Kidney tubule cell (primary cell): ENCODE results near the gene STRN.
"Not testable (repeated sequence)": the region's sequence is repeated elsewhere in the genome, so short reads cannot be mapped to it uniquely, and the experiment has no call there.

ENCODE experiments used
- DNase-seq: peaks from one replicate; pipeline ENCODE4 v3.0.0-alpha.2; 2018; ENCODE audit warnings: low spot score

The STRN gene

GRCh38 chr2:36834731-36835524, 131.4 kb downstream of the STRN start:
- DNase-seq = no peak

GRCh38 chr2:36834203-36834602, 132.1 kb downstream of the STRN start:
- DNase-seq = no peak

GRCh38 chr2:36831185-36831584, 135.2 kb downstream of the STRN start:
- DNase-seq = no peak

- not testable (repeated sequence) for DNase-seq
Observed at GRCh38 chr2:36824683-36825082, 141.7 kb downstream of the STRN start.

- DNase-seq = no peak
Observed at GRCh38 chr2:36824273-36824672, 142.1 kb downstream of the STRN start.

- no peak for DNase-seq
Observed at GRCh38 chr2:36823862-36824261, 142.5 kb downstream of the STRN start.

GRCh38 chr2:36820942-36821605, 145.3 kb downstream of the STRN start:
- DNase-seq = no peak

GRCh38 chr2:36819095-36819711, 147.1 kb downstream of the STRN start:
- no peak for DNase-seq

- no peak for DNase-seq
Observed at GRCh38 chr2:36818542-36818941, 147.8 kb downstream of the STRN start.

- no peak for DNase-seq
Observed at GRCh38 chr2:36812196-36812595, 154.1 kb downstream of the STRN start.

GRCh38 chr2:36811071-36811470, 155.3 kb downstream of the STRN start:
- no peak for DNase-seq

- no peak for DNase-seq
Observed at GRCh38 chr2:36809069-36809445, 157.3 kb downstream of the STRN start.

GRCh38 chr2:36808386-36809068, 157.8 kb downstream of the STRN start:
- DNase-seq = no peak

GRCh38 chr2:36807223-36807886, 159.0 kb downstream of the STRN start:
- no peak for DNase-seq

GRCh38 chr2:36805635-36806224, 160.6 kb downstream of the STRN start:
- no peak for DNase-seq

- no peak for DNase-seq
Observed at GRCh38 chr2:36802952-36803351, 163.4 kb downstream of the STRN start.

- no peak for DNase-seq
Observed at GRCh38 chr2:36801088-36801487, 165.2 kb downstream of the STRN start.

- no peak for DNase-seq
Observed at GRCh38 chr2:36800381-36800780, 166.0 kb downstream of the STRN start.

GRCh38 chr2:36798724-36799123, 167.6 kb downstream of the STRN start:
- no peak for DNase-seq

GRCh38 chr2:36797324-36798070, 168.8 kb downstream of the STRN start:
- peak; percentile 27 for DNase-seq
